GM12878 (cell line): Measurements from ENCODE around the gene ABCC3. TPM values are rescaled to one million over a fixed set of nuclear protein-coding genes. Genes with fewer than 3 reads are reported as not detected.

Experiments
- ATF7 ChIP-seq: fragments of 450-650 bp; IDR thresholded peaks from 2 replicates; pipeline ENCODE4 v1.6.1; 2016; ENCODE audit warnings: low read depth, mild to moderate bottlenecking
- BHLHE40 ChIP-seq, 2 experiments: fragments of 450-650 bp in 1 of 2; IDR thresholded peaks; 2 replicates each; pipeline ENCODE4 v1.6.1; 2011 to 2017; ENCODE audit warnings: low read depth in 2 of 2, borderline replicate concordance in 1 of 2, improper control_type of control experiment in 1 of 2, low read length in 1 of 2, mild to moderate bottlenecking in 1 of 2
- CBX5 ChIP-seq: sonication (generic); IDR thresholded peaks from 2 replicates; pipeline ENCODE4 v1.6.1; 2016; ENCODE audit warnings: low read depth, moderate library complexity, mild to moderate bottlenecking, inconsistent platforms
- CTCF ChIP-seq, 3 experiments: IDR thresholded peaks in 2 of 3; conservative IDR thresholded peaks in 1 of 3; 2 replicates each; pipeline ENCODE4 v1.5.1; 2011; ENCODE audit warnings: low read depth in 3 of 3, low read length in 3 of 3, mild to moderate bottlenecking in 3 of 3, control low read depth in 2 of 3, moderate library complexity in 2 of 3, inconsistent platforms in 1 of 3, mixed read lengths in 1 of 3; ENCODE audit not compliant: control insufficient read depth in 2 of 3, insufficient read depth in 1 of 3; ENCODE audit errors: extremely low read depth in 1 of 3
- HSF1 ChIP-seq: fragments of 150-350 bp; IDR thresholded peaks from 2 replicates; pipeline ENCODE4 v1.6.1; 2014; ENCODE audit warnings: mild to moderate bottlenecking, low read depth, low read length
- IRF5 ChIP-seq: fragments of 450-650 bp; IDR thresholded peaks from 2 replicates; pipeline ENCODE4 v1.6.1; 2017; ENCODE audit warnings: borderline replicate concordance
- SREBF1 ChIP-seq: IDR thresholded peaks from 2 replicates; pipeline ENCODE4 v1.6.1; 2012; ENCODE audit warnings: mild to moderate bottlenecking, low read length
- polyA plus RNA-seq, 11 experiments: library from polyadenylated mRNA; depleted of rRNA in 4 of 11; unstranded in 6 of 11; stranded (reverse) in 5 of 11; fragments of >200 nt; fragmentation: Nextera tagmentation in 4 of 11; fragmentation: Illumina TruSeq in 1 of 11; extraction: Ambion mirVana in 4 of 11; extraction: Trizol in 1 of 11; gene quantifications; 1 replicate in 1 of 11; 2 replicates in 10 of 11; pipeline versions ENCODE4 v1.2.1 to v1.2.3, GENCODE V29; 2011 to 2016; ENCODE audit warnings: inconsistent platforms in 2 of 11, missing spikeins in 2 of 11, low read depth in 1 of 11
- total RNA-seq, 4 experiments: library from RNA; depleted of rRNA in 3 of 4; stranded (reverse); fragments of >200 nt in 3 of 4; fragmentation: Illumina TruSeq in 1 of 4; extraction: Trizol in 1 of 4; gene quantifications; 2 replicates each; pipeline versions ENCODE4 v1.2.1 to v1.2.3, GENCODE V29; 2013 to 2021

The ABCC3 gene
- total and polyA plus RNA-seq, 10 of the 15 experiments (the other 5 are each of a cell fraction or from before 2014, with no cell fraction given): 0.21 to 2.3 (median 0.71) TPM; not detected in 6

GRCh38 chr17:50681263-50682200 is 46.9 kb downstream of the ABCC3 start (continued):
- TF ChIP-seq CTCF (IDR thresholded peaks at IDR 0.05 in 2 of 3, conservative IDR thresholded peaks at IDR 0.05 in 1 of 3; ENCODE audit: control insufficient read depth in 2 of 3, extremely low read depth in 1 of 3, insufficient read depth in 1 of 3, low read depth in 3 of 3, low read length in 3 of 3): peak in 2 of 3 experiments; percentile 11 to 38; a peak in 2 of 6 replicates
- no peak for TF ChIP-seq BHLHE40 (IDR thresholded peaks at IDR 0.05; ENCODE audit: borderline replicate concordance in 1 of 2, low read depth in 2 of 2, low read length in 1 of 2)
- no peak for TF ChIP-seq HSF1
- TF ChIP-seq IRF5: no peak
- TF ChIP-seq SREBF1: no peak
- no peak for TF ChIP-seq ATF7
- TF ChIP-seq CBX5: no peak
